Cardiac muscle cell (in vitro differentiated cells and primary cell): Measurements from ENCODE around the gene FAM47C. TPM values are rescaled to one million over a fixed set of nuclear protein-coding genes. Genes with fewer than 3 reads are reported as not detected.
"Not testable (repeated sequence)": the region's sequence is repeated elsewhere in the genome, so short reads cannot be mapped to it uniquely, and the experiment has no call there.

Experiments
- DNase-seq, 2 donors: peaks; one replicate each; pipeline versions ENCODE4 v3.0.0 to v3.0.0-alpha.2; 2010 to 2017; ENCODE audit warnings: low read depth in 1 of 2, low spot score in 1 of 2
- H3K27ac ChIP-seq: fragments of 200-600 bp; sonication (generic); 2 replicates; pipeline ENCODE4 v1.5.1; 2016
- H3K27me3 ChIP-seq: fragments of 200-600 bp; sonication (generic); 2 replicates; pipeline ENCODE4 v1.6.0; 2016; ENCODE audit warnings: control low read depth
- H3K36me3 ChIP-seq: fragments of 200-600 bp; sonication (generic); 2 replicates; pipeline ENCODE4 v1.5.1; 2016; ENCODE audit warnings: control low read depth
- H3K4me1 ChIP-seq: fragments of 200-600 bp; sonication (generic); 2 replicates; pipeline ENCODE4 v1.8.1; 2017; ENCODE audit warnings: low read depth, mild to moderate bottlenecking, mixed run types
- H3K4me3 ChIP-seq: fragments of 200-600 bp; sonication (generic); 2 replicates; pipeline ENCODE4 v1.5.1; 2016; ENCODE audit warnings: mild to moderate bottlenecking
- H3K9me3 ChIP-seq: fragments of 200-600 bp; sonication (generic); 2 replicates; pipeline ENCODE4 v1.5.1; 2017; ENCODE audit warnings: low read depth, mild to moderate bottlenecking, control low read depth
- polyA plus RNA-seq: library from polyadenylated mRNA; unstranded; fragments of >200 nt; fragmentation: Nextera tagmentation; extraction: Ambion mirVana; gene quantifications from 2 replicates; pipeline ENCODE4 v1.2.1, GENCODE V29; 2016
- total RNA-seq: library from RNA; depleted of rRNA; stranded (reverse); fragments of >200 nt; gene quantifications from 2 replicates; pipeline ENCODE4 v1.2.3, GENCODE V29; 2016
- TF ChIP-seq, protein P1 (sequence below): IDR thresholded peaks from 2 replicates; pipeline ENCODE4 v1.5.1; 2012; ENCODE audit warnings: low read depth, mild to moderate bottlenecking, low read length

Gene FAM47C
- total and polyA plus RNA-seq, 2 experiments from 2014 or later = not detected

DNA sequence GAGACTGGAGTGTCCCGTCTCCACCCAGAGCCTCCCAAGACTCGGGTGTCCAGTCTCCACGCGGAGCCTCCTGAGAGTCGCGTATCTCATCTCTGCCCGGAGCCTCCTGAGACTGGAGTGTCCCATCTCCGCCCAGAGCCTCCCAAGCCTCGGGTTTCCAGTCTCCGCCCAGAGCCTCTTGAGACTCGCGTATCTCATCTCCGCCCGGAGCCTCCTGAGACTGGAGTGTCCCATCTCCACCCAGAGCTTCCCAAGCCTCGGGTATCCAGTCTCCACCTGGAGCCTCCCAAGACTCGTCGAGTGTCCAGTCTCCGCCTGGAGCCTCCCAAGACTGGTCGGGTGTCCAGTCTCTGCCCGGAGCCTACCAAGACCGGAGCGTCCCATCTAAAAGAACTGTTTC lies 2.3 kb downstream of the FAM47C start:
- no peak for DNase-seq
- H3K36me3 ChIP-seq = no peaks in the 10 kb centered on the region
- H3K27me3 ChIP-seq = no peaks in the 10 kb centered on the region
- TF ChIP-seq, protein P1, sequence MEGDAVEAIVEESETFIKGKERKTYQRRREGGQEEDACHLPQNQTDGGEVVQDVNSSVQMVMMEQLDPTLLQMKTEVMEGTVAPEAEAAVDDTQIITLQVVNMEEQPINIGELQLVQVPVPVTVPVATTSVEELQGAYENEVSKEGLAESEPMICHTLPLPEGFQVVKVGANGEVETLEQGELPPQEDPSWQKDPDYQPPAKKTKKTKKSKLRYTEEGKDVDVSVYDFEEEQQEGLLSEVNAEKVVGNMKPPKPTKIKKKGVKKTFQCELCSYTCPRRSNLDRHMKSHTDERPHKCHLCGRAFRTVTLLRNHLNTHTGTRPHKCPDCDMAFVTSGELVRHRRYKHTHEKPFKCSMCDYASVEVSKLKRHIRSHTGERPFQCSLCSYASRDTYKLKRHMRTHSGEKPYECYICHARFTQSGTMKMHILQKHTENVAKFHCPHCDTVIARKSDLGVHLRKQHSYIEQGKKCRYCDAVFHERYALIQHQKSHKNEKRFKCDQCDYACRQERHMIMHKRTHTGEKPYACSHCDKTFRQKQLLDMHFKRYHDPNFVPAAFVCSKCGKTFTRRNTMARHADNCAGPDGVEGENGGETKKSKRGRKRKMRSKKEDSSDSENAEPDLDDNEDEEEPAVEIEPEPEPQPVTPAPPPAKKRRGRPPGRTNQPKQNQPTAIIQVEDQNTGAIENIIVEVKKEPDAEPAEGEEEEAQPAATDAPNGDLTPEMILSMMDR = no peak
- no peaks in the 10 kb centered on the region for H3K4me1 ChIP-seq
- H3K9me3 ChIP-seq = no peaks in the 10 kb centered on the region
- H3K27ac ChIP-seq = no peak overlapping the region
- no peak overlapping the region for H3K4me3 ChIP-seq

DNA sequence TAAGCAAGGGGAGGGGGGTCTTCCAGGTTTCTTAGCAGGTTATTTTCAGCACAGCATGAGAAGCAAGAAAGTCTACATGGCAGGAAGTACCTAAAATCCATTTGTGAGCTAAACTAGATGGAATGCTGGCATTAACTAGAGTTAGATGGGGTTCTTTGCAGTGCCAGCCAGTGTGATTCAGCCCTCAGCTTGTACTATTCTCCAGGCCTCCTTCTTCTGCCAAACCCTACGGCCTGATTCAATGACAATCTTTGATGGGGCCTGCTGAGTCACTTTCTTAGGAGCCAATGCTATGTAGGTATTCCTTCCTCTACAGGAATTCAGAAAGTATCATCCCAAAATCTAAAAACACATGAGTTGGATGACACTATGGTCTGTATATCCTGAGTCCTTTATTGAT lies 26.1 kb downstream of the FAM47C start:
- H3K4me3 ChIP-seq, H3K9me3 ChIP-seq, H3K27me3 ChIP-seq, DNase-seq, H3K27ac ChIP-seq, H3K36me3 ChIP-seq, H3K4me1 ChIP-seq: not testable (repeated sequence)

DNA sequence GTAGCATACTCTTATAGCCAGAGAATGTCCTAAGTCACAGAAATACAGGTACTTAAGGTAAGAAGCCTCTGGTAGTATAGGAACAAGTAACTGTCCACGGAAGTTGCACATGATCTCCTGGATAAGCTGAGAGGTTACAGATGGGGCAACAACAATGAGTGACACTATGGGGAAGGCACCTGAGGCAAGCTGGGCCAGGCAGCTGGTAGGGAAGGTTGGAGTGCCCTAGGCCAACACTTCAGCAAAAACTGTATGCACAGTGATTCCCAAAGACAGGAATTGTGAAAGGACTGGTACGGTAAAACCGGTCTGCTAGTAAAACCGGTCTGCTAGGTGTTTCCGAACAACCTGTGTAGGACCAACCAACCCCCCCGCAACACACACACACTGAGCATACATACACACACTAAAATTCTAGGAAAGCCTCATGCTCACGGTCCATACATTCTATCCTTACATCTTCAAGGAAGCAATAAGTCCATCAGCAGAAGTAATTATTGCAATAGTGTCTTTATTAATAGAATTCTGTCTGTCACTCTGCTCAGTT lies 28.6 kb downstream of the FAM47C start:
- not testable (repeated sequence) for H3K4me1 ChIP-seq, H3K36me3 ChIP-seq, H3K27me3 ChIP-seq, DNase-seq, H3K9me3 ChIP-seq, H3K27ac ChIP-seq, H3K4me3 ChIP-seq

DNA sequence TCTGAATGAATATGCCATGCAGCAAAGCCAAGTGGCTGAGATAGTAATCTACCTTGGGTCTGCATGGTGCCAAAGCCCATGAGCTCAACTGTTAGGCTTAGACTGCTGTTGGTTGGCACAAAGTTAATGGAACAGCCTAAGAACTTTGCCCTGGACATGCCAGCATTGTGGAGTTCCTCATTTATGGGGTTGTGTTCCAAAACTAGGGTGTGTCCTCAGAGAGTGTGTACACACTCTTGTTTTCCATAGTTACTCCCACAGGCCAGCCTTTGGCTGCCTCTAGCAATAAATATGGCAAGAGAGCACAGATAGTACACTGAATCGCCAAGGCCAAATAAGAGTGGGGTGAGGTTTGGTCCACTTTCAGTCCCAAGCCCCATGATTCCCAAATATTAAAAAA lies 30.6 kb downstream of the FAM47C start:
- H3K27ac ChIP-seq, H3K4me3 ChIP-seq, H3K36me3 ChIP-seq, DNase-seq, H3K27me3 ChIP-seq, H3K9me3 ChIP-seq, H3K4me1 ChIP-seq: not testable (repeated sequence)

DNA sequence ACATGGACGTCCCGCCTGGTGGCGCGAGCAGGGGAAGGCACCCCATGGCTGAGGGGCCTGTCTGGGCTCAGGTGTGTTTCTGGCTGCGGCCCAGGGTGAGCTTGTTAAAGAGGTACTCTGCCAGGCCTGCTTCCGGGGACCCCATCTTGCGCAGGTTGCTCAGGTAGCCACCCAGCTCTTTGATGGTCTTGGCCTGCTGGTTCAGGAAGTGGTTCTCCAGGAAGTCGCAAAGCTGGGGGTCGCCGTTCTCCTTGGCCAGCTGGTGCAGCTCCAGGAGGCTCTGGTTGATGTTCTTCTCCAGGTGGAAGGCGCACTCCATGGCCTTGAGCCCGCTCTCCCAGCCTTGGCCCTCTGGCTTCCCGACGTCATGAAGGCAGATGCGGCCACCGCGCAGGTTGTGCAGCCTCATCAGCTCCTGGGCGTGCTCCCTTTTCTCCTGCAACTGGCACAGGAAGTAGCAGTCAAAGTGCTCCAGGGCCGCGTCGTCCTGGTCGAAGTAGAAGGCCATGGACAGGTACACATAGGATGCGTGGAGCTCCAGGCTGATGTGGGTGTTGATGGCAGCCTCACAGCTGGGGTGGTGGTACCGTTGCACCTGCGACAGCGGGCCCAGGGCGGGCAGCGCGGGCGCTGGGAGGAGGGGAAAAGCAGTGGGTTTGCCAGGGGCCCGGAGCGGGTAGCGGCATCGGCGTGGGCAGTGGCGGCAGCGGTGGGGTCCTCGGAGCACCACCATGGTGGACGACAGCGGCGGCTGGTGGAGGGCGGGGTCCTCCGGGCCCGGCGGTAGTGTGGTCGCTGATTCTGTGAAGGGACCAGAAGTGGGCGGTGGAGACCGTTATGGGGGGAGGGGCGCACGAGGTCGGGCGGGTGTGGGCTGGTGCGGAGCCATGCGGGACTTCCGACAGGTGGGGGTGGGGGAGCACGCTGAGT lies 35.1 kb downstream of the FAM47C start:
- not testable (repeated sequence) for H3K9me3 ChIP-seq, H3K27ac ChIP-seq, H3K36me3 ChIP-seq, H3K27me3 ChIP-seq, H3K4me1 ChIP-seq, H3K4me3 ChIP-seq, DNase-seq

DNA sequence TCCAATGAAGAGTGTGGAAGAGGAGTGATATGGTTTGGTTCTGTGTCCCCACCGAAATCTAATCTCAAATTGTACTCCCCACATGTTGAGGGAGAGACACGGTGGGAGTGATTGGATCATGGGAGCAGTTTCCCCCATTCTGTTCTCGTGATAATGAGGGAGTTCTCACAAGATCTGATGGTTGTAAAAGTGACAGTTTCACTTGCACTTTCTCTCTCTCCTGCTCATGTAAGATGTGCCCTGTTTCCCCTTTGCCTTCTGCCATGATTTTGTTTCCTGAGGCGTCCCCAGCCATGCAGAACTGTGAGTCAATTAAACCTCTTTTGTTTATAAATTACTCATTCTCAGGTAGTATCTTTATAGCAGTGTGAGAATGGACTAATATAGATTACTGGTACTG lies 39.6 kb downstream of the FAM47C start:
- Histone ChIP-seq H3K27me3 (no peaks in the 10 kb centered on the region), H3K4me3 (no peak overlapping the region), H3K27ac (no peak overlapping the region), H3K4me1 (no peaks in the 10 kb centered on the region), H3K36me3 (no peaks in the 10 kb centered on the region), H3K9me3 (no peaks in the 10 kb centered on the region)
- no peak for DNase-seq
- TF ChIP-seq, protein P1 = no peak

DNA sequence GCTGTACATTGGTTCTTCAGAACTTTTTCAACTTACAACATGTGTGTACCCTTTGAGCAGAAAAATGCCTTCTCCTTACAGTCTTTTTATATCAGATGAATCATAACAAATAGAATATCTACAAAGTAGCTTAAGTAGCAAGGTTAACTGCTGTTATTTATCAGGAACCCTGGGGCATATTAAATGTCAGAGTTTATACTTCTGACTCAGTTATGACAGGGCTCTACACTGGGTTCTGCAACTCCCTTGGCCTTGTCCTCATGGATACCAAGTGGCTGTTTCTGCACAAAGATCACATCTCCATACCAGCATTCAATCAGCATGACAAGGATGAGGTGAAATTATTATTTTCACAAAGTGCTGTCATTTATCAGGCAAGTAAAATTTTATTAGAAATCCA lies 49.4 kb downstream of the FAM47C start:
- not testable (repeated sequence) for H3K36me3 ChIP-seq, H3K4me3 ChIP-seq, H3K27me3 ChIP-seq, H3K4me1 ChIP-seq, DNase-seq, H3K27ac ChIP-seq, H3K9me3 ChIP-seq

DNA sequence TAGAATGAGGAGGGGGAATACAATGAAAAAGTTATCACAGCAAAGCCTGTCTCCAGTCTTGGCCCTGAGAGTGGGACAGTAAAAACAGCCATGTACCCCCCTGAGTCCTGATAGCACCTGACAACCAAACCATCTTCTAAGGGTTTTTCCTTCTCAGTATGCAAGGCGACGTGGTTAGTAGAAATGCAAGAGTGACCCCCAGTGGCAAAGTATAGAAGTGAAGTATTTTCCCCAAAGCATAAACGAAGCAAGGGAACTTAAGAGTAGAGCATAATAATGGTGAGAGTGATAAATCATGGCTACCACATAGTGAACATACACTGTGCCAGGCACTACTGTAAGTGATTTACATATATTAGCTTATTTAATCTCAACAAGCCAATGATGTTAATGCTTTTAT lies 52.8 kb downstream of the FAM47C start:
- Histone ChIP-seq H3K9me3 (no peaks in the 10 kb centered on the region), H3K27ac (no peak overlapping the region), H3K27me3 (no peaks in the 10 kb centered on the region), H3K4me1 (no peaks in the 10 kb centered on the region), H3K36me3 (no peaks in the 10 kb centered on the region), H3K4me3 (no peak overlapping the region)
- TF ChIP-seq, protein P1 = peak; percentile 55
- DNase-seq = peak; percentile 62 to 63
